HT1080 (cell line): Measurements from ENCODE around the gene GABRB3. TPM values are rescaled to one million over a fixed set of nuclear protein-coding genes. Genes with fewer than 3 reads are reported as not detected.

Experiments
- DNase-seq: peaks from one replicate; pipeline ENCODE4 v3.0.0-alpha.2; 2015; ENCODE audit warnings: low read depth
- total RNA-seq: library from RNA; depleted of rRNA; stranded (reverse); fragments of >200 nt; shearing (Covaris generic); gene quantifications from 2 replicates; pipeline ENCODE4 v1.2.3, GENCODE V29; 2014

The GABRB3 gene
- total RNA-seq, 1 experiment from 2014 or later, result not detected

DNA sequence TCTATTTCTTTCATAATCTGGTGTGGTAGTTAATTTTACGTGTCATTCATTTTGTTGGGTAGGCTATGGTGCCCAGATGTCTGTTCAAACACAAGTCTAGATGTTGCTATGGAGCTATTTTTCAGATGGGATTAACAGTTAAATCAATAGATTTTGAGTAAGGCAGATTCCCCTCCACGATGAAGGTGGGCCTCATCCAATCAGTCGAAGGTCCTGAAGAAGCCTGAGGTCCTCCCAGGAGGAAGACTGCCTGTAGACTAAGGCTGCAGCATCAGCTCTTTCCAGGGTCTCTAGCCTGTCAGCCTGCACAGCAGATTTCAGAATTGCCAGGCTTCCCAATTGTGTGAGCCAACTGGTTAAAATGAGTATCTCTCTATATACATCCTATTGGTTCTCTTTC, 92.9 kb downstream of the GABRB3 start:
- DNase-seq, result no peak

DNA sequence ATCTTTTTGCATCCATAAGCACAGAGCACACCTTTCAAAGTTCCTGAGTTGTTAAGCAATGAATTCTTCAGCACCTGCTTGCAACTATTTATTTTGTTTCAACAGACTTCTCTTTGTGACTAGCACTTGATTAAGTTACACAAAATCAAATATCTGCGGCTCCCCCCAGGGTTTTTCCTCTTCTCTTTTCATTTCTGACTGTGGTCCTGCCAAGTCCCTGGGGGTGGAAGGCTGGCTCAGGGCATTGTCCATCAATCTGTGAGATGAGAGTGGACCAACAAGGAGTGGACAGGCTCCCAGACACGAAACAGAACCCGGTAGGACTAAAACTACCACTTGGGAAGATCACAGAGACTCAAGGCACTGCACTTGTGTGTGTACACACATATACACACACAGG, 96.8 kb downstream of the GABRB3 start:
- no peak for DNase-seq

DNA sequence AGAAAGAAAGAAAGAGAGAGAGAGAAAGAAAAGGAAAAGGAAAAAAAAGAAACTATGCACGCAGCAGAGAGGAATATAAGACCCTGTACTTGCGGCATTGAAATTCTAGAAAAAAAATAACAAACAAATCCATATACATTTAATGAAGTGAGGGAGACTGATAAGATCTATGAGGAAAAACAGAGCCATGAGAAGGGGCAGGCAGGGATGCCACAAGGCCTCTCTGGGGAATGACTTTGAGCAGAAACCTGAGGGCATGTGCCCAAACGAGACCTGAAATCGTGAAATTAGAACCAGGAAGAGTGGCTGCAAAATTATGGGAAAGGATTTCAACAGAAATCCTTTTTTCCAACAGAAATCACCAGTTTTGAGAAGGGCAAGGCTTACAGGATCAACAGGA, 98.4 kb downstream of the GABRB3 start:
- DNase-seq, result no peak

DNA sequence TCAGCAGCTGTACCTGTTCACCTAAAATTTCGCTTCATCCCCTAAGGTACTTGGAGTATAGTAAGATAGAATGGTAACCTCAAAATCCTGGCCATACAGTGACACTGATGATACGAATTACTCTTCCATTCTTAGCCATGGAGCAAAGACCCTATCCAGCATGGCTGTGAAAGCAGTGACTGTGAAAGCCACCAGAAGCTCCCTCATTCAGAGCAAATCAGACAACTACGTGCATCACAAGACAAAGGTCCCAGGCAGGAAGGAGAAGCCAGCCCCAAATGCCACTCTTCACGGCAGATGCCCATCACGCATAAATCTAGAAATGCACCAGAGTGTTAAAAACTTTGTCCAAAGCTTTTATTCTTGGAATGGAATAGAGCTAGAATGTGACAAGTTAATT, 99.4 kb downstream of the GABRB3 start:
- no peak for DNase-seq

DNA sequence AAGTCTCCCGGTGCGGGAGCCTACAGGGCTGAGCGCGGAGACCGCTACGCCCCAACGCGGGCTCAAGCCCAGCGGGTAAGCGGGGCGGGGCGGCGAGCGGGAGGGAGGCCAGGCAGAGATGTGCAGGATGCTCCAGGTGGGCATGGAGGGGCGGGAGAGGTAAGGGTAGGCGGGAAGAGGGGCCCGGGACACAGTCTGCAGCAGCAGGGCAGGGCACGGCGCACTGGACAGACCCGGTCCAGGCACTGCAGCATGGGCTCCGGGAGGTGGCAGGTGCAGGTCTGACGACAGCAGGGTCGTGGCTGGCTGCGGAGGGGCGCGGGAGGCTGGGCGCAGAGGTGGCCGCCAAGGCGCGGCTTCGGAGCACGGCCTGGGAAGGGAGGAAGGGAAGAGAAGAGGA, 102.8 kb downstream of the GABRB3 start:
- no peak for DNase-seq

DNA sequence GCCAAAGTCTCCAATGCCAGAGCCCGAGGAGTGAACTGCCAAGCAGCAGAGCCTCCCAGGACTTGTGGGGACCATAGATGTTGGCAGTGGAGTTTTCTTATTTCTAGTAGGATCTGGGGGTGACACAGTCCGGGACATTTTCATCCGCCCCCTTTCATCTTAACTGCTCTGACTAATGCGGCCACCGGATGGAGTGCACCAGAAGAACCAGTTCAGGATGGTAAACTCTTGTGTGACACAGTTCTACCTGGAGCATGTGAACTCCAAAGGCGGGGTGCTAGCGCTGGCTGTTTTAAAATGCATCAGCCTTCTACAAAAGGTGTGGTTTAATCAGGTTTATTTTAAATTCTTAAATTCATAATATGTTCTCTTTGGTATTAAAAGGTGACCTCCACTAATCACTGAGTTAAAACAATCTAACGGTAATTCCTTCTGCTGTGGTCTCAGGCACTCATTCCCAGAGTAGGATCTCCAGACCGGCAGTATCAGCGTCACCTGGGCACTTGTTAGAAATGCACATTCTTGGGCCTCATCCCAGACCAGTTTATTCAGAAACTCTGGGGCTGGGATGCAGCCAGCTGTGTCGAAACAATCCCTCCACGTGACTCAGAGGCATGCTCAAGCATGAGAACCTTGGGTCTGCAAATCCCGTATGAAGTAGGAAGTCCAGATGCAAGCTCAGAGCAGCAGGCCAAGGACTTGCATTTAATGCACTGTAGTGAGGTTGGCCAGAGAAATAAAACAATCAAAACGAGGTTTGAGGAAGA, 105.5 kb downstream of the GABRB3 start:
- no peak for DNase-seq

DNA sequence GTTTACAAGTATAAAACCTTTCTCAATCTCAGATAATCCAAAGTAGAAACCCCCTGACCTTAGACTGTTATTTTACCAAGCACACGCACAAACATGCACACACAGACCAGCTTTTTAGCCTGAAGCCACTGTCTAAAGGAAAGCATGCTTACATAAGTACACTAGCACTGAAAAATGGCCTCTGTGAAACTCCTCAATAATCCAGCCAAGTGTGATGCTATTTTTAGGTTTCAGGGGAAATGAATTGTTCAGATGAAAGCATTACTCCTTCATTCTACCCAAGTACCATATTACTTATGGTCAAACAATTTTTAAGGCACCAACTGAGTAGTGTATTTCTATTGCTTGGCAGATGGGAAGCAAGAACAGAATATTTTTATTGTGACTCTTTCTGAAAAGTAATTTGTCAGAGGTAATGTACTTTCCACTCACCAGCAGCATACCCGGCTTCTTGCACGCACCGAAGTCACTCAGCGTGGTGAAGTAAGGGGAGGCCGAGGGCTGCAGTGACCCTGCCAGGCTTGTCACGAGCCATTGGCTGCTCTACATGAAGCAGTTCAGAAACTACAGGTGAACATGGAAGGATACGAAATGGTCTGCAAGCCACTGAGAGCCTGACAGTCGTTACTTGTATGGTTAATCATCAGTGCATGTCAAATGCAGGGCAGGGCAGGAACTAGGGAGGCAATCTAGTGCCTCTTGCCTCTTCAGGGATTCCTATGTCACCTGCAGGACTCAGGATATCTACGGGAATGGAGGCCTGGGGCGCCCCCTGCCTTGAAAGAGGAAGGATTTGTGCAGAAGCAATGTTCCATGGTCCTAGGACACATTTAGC, 106.7 kb downstream of the GABRB3 start:
- DNase-seq, result no peak

DNA sequence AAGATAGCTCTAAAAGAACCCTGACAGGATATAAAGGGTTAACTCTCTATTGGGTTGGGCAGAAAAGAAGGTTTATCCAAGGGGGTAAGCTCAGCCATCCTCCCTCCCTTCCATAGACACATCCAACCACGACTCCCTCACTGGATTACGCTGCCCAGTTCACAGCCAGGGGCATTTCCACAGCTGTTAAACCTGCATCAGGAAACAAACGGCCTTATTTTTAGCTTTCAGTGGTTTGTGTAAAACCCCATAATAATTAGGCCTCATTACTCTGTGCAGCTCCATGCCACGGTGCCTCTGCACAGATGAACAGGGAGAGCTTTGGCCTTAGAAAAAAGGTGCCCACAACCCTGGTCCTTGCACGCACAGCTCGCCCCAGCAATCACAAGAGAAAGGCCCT, 110.6 kb downstream of the GABRB3 start:
- DNase-seq, result no peak

DNA sequence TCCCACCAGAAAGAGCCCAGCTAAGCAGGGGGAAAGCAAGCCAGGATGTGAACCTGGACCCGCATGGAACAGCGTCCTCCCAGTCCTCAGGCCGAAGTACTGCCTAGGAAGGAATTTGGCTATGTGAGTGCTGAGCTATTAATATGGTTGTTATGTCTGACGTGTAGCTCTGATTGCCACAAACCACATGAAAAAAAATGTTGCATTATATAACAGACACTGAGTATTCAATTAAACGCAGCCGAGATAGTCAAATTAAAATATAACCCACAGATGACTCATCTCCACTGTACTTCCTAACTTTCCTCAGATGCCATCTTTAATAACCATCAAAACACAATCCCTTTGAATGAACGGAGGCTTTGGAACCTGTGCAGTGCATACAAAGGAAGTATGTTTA, 111.1 kb downstream of the GABRB3 start:
- no peak for DNase-seq

DNA sequence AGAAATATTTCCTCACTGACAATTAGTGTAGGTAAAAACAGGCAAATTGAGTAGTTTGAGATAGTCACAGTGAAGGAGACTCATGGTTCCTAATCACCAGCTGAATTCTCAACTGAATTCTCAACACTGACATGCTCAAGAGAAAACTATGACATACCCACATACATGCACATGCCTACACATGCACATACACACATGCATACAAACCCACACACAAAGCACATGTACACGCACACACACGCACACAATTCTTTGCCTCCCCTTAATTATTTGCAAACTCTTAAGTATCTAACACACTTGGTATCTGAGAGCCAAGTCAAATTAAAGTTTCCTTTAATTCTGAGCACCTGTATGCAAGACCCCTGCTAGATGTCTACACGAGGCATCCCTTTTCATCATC, 111.8 kb downstream of the GABRB3 start:
- no peak for DNase-seq

DNA sequence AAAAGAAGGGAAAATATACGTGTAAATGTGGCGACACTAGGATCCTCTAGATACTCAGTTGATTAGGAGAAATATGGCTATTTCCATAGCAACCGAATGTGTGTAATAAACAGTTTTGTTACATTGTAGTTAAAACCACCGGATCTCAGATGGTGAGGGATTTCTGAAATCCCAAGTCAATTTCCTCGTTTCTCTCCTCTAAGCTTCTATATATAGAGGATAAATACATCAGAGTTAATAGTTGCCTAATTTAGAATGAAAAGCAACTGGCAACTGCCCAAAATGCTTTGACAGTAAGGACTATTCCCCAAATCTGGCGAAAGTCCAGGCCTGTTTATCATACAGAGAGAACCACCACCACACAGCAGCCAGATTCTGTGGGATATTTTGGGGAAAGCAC, 112.6 kb downstream of the GABRB3 start:
- no peak for DNase-seq

DNA sequence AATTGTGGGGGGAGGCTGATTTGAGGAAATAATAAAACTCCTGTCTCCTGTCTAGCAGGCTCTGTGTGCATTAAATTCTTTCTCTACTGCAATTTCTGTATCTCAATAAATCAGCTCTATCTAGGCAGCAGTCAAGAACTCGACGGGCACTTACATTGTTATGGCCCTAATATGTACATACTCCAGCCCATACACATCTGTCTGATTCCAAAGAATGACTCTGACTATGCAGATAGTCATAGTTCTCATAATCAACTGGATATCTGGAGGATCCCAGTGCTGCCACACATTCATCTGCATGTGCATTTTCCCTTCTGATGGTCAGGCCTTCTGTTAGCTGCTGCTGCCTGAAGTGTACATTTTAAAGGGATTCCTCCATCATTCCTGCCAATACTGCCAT, 114.6 kb downstream of the GABRB3 start:
- DNase-seq, result no peak

DNA sequence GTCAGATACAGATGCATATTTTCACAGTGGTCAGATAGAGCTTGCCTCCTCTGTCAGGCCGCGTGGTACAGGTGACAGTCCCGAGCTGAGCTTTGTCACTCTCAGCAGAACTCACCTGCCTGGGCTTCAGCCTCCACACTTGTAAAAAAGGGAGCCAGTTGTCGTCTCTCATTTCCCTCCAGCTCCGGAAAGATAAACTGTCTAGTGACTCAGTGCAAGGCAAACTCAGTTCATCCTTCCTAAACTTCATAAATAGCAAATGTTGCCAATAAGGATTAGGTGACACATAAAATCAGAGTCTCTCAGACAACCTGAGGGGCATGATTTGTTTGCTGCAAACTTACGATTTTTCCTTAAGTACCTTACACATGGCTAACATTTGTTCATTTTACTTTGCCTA, 116.8 kb downstream of the GABRB3 start:
- no peak for DNase-seq

DNA sequence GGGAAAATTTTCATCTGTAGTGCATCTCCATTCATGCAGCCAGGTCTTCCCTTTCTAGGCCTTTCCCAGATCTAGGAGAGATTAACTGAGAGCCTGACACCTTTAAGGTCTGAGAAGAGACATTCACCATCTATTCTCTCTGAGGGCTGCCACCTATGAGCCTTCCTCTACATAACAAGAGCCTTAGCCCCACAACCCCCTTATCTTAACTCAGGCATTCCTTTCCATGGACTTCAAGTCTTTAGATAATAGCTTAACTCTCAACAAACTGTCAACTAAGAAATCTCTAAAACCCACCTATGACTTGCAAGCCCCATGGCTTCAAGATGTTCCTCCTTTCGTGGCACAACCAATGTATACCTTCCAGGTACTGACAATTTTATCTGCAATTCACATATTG, 121.0 kb downstream of the GABRB3 start:
- DNase-seq, result no peak

DNA sequence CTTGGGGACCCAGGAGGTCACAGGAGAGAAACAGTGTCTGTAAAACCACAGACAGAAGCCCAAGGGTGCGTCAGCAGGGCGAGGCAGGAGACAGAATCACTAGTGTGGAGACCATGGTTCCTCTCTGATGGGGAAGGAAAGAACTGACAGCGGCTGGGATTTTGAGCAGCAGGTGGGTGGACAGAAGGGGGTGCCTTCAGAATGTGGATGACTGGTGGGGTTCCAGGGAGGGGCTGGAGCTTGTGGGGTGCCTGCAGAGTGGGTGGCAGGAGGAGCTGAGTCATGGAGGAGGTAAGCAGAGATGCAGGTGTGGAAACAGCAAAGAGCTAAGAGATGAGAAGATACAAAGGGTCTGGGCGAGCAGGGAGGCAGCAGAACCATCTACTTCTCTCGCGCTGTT, 124.2 kb downstream of the GABRB3 start:
- DNase-seq, result no peak

DNA sequence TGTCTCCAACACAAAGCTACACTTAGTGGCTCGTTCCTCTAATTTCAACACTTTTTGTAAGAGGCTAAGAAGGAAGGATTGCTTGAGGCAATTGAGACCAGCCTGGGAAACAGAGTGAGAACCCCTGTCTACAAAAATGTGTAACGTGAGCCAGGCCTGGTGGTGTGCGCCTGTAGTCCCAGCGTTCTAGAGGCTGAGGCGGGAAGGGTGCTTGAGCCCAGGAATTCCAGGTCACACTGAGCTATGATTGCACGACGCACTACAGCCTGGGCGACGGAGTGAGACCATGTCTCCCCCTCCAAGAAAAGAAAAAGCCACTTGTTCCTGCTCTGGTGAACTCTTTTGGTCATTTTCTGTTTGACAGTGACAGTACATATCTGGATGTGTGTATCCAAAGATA, 127.9 kb downstream of the GABRB3 start:
- no peak for DNase-seq

DNA sequence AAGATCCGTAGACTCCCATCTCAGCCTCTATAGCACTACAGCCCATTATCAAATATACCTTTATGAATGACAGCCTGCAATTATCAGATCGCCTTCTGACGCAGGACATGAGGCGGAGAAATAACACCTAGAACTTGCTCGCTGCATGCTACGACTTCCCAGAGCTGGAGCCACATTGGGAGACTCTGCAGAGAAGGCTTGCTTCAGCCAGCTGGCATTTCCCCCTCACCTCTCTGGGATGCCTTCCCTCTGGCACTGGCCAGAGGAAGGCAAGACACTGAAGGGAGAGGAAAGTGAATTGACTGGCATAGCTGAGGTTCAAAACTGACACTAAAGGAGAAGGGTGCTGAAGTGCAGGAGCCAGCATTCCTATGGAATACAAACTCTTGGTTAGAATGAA, 131.7 kb downstream of the GABRB3 start:
- no peak for DNase-seq

DNA sequence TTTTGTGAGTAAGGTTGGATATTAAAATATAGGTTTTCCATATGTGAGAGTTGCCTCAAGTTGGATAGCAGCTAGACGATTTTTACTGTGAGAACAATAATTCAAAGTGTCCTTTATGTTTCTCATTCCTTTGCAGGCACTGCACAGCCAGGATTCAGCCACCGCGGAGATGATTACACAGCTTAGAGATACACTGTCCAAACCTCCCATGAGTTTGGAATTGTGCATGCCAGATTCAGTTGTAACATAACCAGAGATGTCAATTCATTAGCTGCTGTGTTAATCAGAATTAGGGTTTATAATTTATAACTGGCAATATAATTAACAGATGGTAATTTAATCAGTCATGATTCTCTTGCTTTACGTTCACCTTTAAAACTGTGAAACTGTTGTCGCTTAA, 132.3 kb downstream of the GABRB3 start:
- no peak for DNase-seq

DNA sequence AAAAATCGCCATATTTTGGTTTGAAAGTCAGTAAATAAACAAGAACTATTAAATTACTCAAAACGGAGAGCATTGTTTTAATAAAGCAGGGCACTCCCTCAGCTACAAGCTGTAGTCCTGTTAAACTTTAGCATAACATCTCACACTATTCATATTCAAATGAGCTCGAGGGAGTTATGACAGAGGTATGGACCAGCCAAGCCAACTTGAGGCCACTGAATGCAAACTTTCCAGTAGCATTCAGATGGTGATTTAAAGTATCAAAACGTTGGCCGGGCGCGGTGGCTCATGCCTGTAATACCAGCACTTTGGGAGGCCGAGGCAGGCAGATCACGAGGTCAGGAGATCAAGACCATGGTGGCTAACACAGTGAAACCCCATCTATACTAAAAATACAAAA, 132.9 kb downstream of the GABRB3 start:
- DNase-seq, result no peak

DNA sequence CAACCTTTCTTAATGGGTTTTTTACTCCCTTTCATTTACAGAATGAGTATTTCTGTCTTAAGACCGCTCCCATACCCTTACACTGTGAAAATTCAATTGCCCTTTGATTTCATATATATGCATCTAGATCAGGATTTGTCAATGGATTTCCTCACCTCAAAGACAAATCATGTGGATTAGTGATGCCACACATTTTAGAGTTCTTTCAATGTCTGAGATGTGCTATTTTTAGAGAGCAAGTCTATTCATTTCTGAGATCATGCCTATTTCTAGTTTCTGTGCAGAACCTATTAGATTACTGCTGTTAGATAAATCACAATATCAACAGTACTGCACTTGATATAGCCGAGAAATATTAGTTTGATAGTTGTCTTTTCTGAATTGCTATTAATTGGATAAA, 137.3 kb downstream of the GABRB3 start:
- DNase-seq, result no peak

DNA sequence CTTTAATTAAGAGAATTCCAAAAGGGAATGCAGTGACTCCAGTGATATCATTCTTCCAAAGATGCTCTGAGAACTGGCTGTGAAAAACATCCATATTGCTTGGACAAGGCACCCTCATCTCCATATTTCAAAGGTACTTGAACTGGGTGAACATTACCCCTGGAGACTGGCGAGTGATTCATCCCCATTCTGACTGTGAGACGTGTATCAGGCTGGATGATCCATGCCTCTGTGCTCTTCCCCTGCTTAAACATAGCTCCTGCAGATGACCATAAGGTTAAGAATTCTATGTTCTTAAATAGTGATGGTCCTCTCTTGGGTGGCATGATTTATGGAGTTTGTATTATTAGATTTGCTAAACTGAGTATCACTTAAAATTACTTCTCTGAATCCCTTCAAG, 137.8 kb downstream of the GABRB3 start:
- DNase-seq, result no peak

DNA sequence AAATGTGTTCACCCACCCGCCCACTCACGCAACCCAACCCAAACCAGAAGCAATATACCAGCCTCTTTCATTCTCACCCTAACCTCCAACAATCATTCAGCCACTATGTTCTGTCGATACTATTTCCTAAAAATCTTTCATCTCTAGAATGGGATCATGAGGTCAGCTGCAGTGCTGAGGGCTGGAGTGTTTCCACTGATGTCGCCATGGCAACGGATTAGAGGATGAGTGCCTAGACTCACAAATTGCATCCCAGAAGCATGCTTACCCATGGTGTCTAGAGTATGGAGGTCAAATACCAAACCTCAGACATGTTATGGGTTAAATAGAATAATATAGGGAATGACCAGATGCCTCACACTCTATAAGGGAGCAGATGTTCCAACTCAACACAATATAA, 138.5 kb downstream of the GABRB3 start:
- DNase-seq, result no peak

DNA sequence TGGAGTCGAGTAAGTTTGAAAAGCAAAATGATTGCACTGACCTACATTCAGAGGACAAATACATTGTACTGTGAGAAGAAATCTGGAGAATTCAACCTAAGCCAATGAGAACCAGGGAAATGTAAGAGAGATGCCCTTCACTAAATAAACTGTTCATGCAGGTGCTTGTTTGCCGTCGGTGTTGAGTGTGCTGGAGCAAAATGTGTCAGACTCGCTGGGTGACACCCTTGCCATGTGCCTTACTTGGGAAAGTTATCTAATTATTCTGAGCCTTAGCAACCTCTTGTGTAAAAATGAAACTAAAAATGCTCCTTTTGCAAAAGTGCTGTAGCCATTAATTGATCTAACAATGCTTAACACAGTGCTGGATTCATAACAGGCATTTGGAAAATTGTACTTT, 140.4 kb downstream of the GABRB3 start:
- no peak for DNase-seq
